DOHH2 (cell line): Measurements from ENCODE around the gene CCDC30.

Experiments
- H3F3A ChIP-seq: fragments of 200-600 bp; sonication (generic), shearing (Covaris generic); 2 replicates; pipeline ENCODE4 v1.6.0; 2016; ENCODE audit warnings: antibody characterized with exemption, mild to moderate bottlenecking; ENCODE audit not compliant: control insufficient read depth, insufficient read depth
- H3K27ac ChIP-seq: fragments of 200-600 bp; sonication (generic); 2 replicates; pipeline ENCODE4 v1.5.1; 2014; ENCODE audit warnings: low read depth, mild to moderate bottlenecking, low read length, moderate library complexity
- H3K27me3 ChIP-seq: fragments of 200-600 bp; sonication (generic); 2 replicates; pipeline ENCODE4 v1.6.1; 2014; ENCODE audit warnings: mild to moderate bottlenecking, low read length, mixed read lengths; ENCODE audit not compliant: control insufficient read depth
- H3K36me3 ChIP-seq: fragments of 200-600 bp; sonication (generic); 2 replicates; pipeline ENCODE4 v1.6.1; 2014; ENCODE audit warnings: mild to moderate bottlenecking, low read length, moderate library complexity, mixed read lengths; ENCODE audit not compliant: control insufficient read depth
- H3K4me1 ChIP-seq: fragments of 200-600 bp; sonication (generic); 2 replicates; pipeline ENCODE4 v1.6.1; 2014; ENCODE audit warnings: mild to moderate bottlenecking, low read length, mixed read lengths; ENCODE audit not compliant: control insufficient read depth
- H3K4me2 ChIP-seq: fragments of 200-600 bp; sonication (generic); 2 replicates; pipeline ENCODE4 v1.6.0; 2014; ENCODE audit warnings: mild to moderate bottlenecking, low read length, moderate library complexity
- H3K4me3 ChIP-seq: fragments of 200-600 bp; sonication (generic); 2 replicates; pipeline ENCODE4 v1.5.1; 2014; ENCODE audit warnings: mild to moderate bottlenecking, low read length, mixed read lengths
- H3K79me2 ChIP-seq: fragments of 200-600 bp; sonication (generic); 2 replicates; pipeline ENCODE4 v1.6.1; 2014; ENCODE audit warnings: mild to moderate bottlenecking, low read length, mixed read lengths; ENCODE audit not compliant: control insufficient read depth
- H3K9me2 ChIP-seq: fragments of 200-600 bp; sonication (generic); replicated peaks from 2 replicates; pipeline ENCODE4 v1.6.1; 2014; ENCODE audit warnings: mild to moderate bottlenecking, low read length, mixed read lengths; ENCODE audit not compliant: control insufficient read depth
- H3K9me3 ChIP-seq: fragments of 200-600 bp; sonication (generic); 2 replicates; pipeline ENCODE4 v1.6.1; 2014; ENCODE audit warnings: antibody characterized with exemption, low read length, mixed read lengths; ENCODE audit not compliant: control insufficient read depth, insufficient read depth
- H4K20me1 ChIP-seq: fragments of 200-600 bp; sonication (generic); 2 replicates; pipeline ENCODE4 v1.6.0; 2014; ENCODE audit warnings: low read depth, mild to moderate bottlenecking, antibody characterized with exemption, low read length, moderate library complexity; ENCODE audit not compliant: control insufficient read depth, insufficient read depth
- EZH2phosphoT487 ChIP-seq: fragments of 200-600 bp; sonication (generic); IDR thresholded peaks from 2 replicates; pipeline ENCODE4 v1.6.1; 2017; ENCODE audit warnings: borderline replicate concordance, mild to moderate bottlenecking, antibody characterized with exemption, low read length, moderate library complexity, mixed read lengths
- TF ChIP-seq, protein P1 (sequence below): fragments of 200-600 bp; sonication (generic); IDR thresholded peaks from one replicate; pipeline ENCODE4 v1.5.1; 2014; ENCODE audit warnings: antibody characterized with exemption, mild to moderate bottlenecking, low read depth, low read length; ENCODE audit not compliant: poor library complexity, severe bottlenecking

CCDC30 gene

DNA sequence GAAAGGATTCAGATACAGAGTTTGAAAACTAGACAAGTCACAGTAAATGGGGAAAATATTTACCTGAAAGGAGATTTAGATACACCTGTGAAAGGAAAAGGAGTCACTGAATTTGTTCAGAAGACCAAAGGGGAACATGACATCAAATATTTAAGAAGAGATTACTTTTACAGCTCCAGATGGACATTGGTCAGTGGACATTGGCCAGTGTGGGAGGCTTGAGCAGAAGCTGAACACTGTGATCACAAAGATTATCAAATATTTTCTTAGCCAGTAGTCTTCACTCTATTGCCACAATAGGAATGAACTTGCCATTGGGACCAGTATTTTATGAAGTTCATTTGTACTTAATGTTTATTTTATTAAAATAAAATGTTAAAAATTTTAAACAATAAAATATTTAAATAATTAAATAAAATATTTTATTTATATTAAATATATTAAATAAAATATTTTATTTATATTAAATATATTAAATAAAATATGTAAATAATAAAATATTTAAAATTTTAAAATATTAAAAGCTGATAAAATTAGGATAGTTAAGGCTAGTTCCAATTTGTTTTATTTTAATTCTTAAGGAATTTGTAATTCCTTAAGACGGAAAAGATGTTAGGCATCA lies 94.3 kb downstream of the CCDC30 start:
- Histone ChIP-seq H3K9me2 (no peaks in the 10 kb centered on the region), H3F3A (no peaks in the 10 kb centered on the region), H3K4me2 (no peak overlapping the region), H3K4me1 (no peaks in the 10 kb centered on the region), H4K20me1 (no peaks in the 10 kb centered on the region), H3K36me3 (no peaks in the 10 kb centered on the region), H3K4me3 (no peak overlapping the region), H3K27ac (no peak overlapping the region), H3K79me2 (no peaks in the 10 kb centered on the region), H3K9me3 (no peaks in the 10 kb centered on the region), H3K27me3 (peaks cover 7% of the 10 kb centered on the region)
- no peak for TF ChIP-seq EZH2phosphoT487
- TF ChIP-seq, protein P1, sequence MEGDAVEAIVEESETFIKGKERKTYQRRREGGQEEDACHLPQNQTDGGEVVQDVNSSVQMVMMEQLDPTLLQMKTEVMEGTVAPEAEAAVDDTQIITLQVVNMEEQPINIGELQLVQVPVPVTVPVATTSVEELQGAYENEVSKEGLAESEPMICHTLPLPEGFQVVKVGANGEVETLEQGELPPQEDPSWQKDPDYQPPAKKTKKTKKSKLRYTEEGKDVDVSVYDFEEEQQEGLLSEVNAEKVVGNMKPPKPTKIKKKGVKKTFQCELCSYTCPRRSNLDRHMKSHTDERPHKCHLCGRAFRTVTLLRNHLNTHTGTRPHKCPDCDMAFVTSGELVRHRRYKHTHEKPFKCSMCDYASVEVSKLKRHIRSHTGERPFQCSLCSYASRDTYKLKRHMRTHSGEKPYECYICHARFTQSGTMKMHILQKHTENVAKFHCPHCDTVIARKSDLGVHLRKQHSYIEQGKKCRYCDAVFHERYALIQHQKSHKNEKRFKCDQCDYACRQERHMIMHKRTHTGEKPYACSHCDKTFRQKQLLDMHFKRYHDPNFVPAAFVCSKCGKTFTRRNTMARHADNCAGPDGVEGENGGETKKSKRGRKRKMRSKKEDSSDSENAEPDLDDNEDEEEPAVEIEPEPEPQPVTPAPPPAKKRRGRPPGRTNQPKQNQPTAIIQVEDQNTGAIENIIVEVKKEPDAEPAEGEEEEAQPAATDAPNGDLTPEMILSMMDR = no peak

DNA sequence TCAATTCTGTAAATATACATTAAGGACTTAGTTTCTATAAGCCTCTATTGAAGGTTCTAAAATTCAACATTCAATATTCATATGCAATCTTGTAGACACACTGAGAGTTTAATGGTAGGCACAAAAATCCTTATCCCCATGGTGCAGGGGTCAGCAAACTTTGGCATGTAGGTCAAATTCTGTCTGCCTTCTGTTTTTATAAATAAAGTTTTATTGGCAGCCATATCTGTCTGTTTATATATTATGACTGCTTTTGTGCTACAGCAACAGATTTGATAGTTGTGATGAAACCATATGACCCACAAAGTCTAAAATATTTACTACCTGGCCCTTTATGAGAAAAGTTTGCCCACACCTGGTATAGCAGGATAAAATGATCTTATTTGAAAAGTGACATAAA lies 104.0 kb downstream of the CCDC30 start:
- H3K36me3 ChIP-seq = no peaks in the 10 kb centered on the region
- H4K20me1 ChIP-seq = no peaks in the 10 kb centered on the region
- H3K9me2 ChIP-seq = no peaks in the 10 kb centered on the region
- TF ChIP-seq EZH2phosphoT487 = no peak
- TF ChIP-seq, protein P1 = no peak
- H3K27me3 ChIP-seq = no peaks in the 10 kb centered on the region
- H3K4me1 ChIP-seq = no peaks in the 10 kb centered on the region
- H3K4me3 ChIP-seq = no peak overlapping the region
- H3K4me2 ChIP-seq = no peak overlapping the region
- H3K79me2 ChIP-seq = no peaks in the 10 kb centered on the region
- no peaks in the 10 kb centered on the region for H3K9me3 ChIP-seq
- H3F3A ChIP-seq = no peaks in the 10 kb centered on the region
- H3K27ac ChIP-seq = no peak overlapping the region

DNA sequence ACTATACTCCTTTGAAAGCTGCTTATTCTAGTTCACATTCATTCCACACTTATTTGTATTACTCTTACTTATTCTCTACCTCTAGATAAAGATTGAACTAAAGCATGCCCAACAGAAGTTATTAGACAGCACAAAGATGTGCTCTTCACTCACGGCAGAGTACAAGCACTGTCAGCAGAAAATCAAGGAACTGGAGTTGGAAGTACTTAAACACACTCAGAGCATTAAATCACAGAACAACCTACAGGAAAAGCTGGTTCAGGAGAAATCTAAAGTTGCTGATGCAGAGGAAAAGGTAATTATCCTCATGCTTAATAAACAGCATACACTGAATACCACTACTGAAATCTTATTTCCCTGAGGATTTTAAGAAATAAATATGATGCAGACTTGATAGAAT lies 113.8 kb downstream of the CCDC30 start:
- Histone ChIP-seq H3K9me2 (no peaks in the 10 kb centered on the region), H3F3A (no peaks in the 10 kb centered on the region), H3K27ac (no peak overlapping the region), H3K4me1 (no peaks in the 10 kb centered on the region), H3K36me3 (no peaks in the 10 kb centered on the region), H3K4me3 (no peak overlapping the region), H3K4me2 (no peak overlapping the region), H4K20me1 (no peaks in the 10 kb centered on the region), H3K27me3 (peaks cover 2% of the 10 kb centered on the region; the same call in 1 of the 2 replicates), H3K79me2 (no peaks in the 10 kb centered on the region), H3K9me3 (no peaks in the 10 kb centered on the region)
- no peak for TF ChIP-seq EZH2phosphoT487
- TF ChIP-seq, protein P1 = no peak
